NCI-H510A (cell line): ENCODE data around the gene ACAN.
"Not testable (repeated sequence)": the region's sequence is repeated elsewhere in the genome, so short reads cannot be mapped to it uniquely, and the experiment has no call there.

Experiments
- DNase-seq: peaks from one replicate; lab custom pipeline; 2025; lab: John Stamatoyannopoulos, UW

The ACAN gene

GRCh38 chr15:88902846-88903245, 99.6 kb downstream of the ACAN start:
- no peak for DNase-seq

GRCh38 chr15:88904257-88904623, 101.0 kb downstream of the ACAN start:
- DNase-seq, result no peak

DNA sequence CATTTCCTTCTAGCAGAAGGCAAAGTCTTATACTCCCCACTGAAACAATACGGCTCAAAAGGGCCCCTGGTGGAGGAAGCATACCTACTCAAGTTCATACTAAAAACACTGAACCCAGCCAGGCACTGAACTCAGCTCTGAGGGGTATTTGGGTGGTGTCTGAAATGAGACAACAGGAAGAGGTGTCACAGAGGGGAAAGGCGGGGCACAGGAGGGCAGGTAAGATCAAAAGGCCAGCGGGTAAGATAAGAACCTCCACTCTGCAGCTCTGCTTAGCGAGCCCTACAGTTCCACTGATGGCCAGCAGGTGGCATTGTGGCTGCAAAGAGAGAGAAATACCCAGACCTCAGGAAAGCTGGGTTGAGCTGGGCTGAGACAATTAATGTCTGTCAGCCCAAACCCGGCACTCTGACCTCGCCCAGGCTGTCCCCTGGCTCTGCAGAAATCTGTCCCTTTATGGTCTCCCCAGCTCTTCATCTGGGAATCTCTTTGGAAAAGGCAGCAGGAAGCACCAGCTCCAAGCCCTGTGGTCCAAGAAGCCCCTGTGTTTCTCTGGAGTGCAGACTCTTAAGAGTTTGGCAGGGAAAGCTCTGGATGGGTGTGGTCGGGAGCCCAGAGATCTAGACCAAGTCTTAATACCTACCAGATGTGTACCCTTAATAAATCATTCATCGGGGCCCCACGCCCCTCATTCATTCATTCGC, 101.5 kb downstream of the ACAN start:
- DNase-seq, result no peak

- no peak for DNase-seq
Measured at GRCh38 chr15:88905576-88905975, 102.3 kb downstream of the ACAN start.

DNA sequence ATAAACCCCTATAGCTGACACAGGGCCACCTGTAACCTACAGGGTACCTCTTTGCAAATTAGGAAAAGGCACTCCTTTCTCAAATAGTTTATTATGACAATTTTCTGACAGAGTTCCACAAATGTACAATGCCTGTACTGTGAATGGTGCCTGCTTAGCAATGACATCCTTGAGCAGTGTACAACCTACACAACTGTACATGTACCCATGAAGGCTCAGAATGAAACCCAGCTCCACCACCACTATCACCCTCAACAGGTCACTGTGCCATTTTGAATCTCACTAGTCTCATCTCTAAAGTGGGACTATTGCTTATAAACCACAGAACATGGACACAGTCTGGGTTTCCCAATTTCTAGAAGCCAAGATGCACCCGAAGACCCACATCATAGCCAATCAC, 102.9 kb downstream of the ACAN start:
- DNase-seq, result no peak

DNA sequence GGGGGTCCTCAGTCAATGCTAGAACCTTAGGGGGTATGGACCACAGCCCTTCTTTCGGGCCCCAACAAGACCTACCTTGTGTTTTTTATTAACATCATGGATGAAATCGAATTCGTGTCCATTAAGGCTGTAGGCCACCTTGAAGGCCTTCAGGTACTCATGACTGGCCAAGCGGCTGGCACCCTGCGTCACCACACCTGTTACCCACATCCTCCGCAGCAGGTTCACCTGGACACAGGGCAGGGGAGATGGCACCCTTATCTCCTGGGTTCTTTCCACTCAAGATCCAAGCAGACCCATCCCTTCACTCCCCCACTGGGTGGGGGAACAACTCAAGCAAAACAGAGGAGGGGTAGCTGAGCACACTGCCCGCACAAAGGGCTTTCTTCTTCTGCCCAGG, 103.3 kb downstream of the ACAN start:
- DNase-seq, result no peak

DNA sequence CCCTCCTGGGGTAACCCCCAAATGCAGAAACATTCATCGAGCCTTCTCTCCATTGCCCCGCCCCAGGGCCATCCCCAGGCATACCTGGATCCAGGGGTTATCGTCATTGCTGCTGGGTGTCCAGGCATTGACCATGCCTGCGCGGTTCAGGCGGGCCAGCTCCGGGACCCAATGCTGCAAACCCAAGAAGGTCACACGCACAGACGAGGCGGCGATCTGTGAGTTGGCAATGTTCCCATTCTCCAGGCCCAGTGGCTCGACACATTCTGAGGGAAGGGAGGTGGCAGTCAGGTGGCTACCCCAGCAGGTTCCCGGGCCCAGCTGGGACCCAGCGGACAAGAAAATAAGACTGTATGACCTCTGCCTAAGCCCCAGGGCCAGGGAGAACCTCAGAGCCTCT, 103.9 kb downstream of the ACAN start:
- DNase-seq, result no peak

DNA sequence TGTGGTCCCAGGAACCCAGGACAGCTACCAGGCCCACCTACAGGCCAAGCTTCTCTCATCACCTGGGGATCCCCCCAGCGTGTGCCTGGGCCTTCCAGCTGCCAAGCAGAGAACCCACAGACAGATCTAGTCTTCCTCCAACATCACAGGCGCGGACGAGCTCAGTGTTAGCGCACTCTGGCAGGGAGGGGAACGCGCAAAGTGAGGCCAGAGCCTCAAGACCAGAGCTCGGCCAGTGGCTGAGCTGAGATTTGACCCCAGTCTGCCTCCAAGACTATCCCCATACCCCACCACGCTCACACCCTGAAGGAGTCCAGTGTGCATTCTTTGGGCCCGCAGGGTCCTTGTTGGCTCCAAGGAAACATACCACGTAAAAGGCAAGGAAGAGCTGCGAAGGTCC, 104.9 kb downstream of the ACAN start:
- DNase-seq, result no peak

- no peak for DNase-seq
Measured at GRCh38 chr15:88908697-88909621, 105.7 kb downstream of the ACAN start.

DNA sequence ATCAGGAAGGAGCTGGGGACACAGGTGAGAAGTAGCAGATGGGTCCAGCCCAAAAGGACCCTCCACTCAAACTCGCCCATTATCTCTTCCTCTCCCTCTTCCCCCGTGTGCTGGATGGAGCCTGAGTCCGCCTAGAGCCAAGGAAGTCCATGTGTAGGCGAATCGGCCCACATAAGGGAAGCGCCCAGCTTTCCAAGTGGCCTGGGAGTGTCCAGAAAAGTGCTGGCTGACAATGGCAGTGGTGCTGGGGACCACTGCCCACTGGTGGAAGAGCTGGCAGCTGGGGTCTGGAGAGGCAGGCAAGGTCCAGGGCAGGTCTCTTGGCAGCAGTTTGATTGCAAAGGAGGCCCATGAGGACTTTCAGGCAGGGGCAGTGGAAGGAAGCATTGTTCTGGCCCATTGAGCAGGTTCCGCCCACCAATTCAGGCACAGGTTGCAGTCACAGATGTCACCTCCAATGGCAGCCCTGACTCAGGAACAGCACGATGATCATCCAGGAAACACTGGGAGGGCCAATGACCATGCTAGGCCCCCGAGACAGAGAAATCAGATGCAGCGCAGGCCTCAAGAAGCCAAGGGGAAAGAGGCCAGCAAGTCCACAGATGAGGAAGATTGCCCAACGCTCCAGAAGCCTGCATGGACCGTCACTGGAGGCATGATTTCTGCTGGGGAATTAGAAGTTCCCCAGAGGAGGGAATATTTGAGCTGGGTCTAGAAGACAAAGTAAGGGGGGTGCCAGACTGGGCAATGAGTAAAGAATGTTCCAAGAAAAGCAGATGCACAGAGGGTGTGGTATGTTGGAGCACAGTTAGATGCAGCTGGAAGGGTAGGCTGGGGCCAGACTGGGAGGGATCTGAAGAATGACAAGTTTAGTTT, 107.0 kb downstream of the ACAN start:
- no peak for DNase-seq

GRCh38 chr15:88911766-88912118, 108.5 kb downstream of the ACAN start:
- DNase-seq, result no peak

DNA sequence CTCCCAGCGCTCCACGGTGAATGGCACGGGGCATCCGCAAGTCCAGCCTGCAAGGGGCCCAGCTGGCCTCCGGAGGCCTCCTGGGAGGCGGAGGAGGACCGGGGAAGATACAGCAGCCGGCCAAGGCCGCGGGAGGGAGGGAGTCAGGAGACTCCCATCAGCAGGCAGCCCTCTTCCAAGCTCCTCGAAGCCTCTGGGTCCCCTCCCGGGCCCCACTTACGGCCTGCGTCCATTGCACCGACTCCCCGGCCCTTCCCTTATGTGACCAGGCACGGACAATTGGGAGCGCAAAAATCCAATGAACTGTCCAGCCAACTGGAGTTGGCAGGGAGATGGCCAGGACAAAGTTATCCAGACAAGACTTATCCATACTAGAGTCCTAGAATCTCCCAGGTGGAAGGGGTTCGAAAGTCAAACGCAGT, 109.3 kb downstream of the ACAN start:
- DNase-seq, result no peak

GRCh38 chr15:88913017-88913849, 110.0 kb downstream of the ACAN start, which contains the start of gene MFGE8:
TSS of gene MFGE8 (minus strand) at chr15:88913379. CDS start at chr15:88913319, 60 bp downstream.
- no peak for DNase-seq

DNA sequence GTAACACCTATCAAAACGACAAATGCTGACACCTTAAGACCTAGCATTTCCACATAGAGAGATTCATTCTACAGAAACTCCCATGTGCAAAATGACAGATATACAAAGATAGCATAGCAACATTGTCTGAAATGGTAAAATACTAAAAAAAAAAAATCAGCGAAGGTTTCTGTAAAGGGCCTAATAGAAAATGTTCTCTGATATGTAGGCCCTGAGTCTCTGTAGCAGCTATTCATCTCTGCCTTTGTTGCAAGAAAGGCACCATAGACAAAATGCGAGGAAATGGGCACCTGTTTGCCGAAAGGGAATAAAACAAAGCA, 110.6 kb downstream of the ACAN start:
- DNase-seq, result no peak

DNA sequence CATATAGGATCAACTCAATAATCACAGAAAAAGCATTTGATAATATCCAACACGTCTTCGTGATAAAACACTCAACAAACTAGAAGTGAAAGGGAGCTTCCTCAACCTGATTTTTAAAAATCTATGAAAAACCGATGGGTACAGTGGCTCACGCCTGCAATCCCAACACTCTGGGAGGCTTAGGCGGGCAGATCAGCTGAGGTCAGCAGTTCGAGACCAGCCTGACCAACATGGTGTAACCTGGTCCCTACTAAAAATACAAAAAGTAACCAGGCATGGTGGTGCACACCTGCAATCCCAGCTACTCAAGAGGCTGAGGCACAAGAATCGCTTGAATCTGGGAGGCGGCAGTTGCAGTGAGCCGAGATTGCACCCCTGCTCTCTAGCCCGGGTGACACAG, 112.1 kb downstream of the ACAN start:
- no peak for DNase-seq

- no peak for DNase-seq
Measured at GRCh38 chr15:88917760-88918159, 114.5 kb downstream of the ACAN start.

DNA sequence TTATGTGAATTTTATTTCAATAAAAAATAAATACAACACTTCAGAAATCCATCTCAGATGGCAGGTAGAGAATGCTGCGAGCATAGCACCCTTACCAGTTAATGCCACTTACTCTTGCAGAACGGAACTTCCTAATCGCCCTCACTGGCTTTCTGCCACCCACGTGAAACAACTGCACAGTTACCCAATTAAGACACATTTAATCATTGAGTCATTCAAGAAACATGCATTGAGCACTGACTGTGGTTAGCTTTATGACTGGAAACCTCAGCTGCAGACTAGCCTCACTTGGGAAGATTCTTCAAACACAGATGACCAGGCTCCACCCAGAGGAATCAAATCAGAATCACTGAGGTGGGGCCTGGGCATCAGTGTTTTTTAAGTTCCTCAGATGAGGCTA, 115.5 kb downstream of the ACAN start:
- no peak for DNase-seq

- no peak for DNase-seq
Measured at GRCh38 chr15:88920186-88920891, 117.1 kb downstream of the ACAN start.

DNA sequence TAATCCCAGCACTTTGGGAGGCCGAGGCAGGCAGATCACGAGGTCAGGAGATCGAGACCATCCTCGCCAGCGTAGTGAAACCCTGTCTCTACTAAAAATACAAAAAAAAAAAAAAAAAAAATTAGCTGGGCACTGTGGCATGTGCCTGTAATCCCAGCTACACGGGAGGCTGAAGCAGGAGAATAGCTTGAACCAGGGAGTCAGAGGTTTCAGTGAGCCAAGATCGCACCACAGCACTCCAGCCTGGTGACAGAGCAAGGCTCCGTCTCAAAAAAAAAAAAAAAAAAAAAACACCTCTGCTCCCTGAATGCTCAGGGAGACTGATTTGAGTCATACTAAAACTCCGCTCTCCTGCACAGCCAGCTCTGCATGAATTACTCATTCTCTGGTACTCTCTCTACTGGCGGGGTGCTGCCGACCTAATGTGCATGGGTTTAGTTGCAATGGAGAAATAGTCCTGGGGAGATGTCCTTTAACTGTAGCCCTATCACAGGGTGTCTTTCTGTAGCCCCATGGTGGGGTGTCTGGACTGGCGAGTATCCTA, 117.7 kb downstream of the ACAN start:
- DNase-seq, result not testable (repeated sequence)
